ENCODE results near the gene RBFOX1. TPM values are rescaled to one million over a fixed set of nuclear protein-coding genes. Genes with fewer than 3 reads are reported as not detected.

Gene RBFOX1
- total RNA-seq, 1 donor from 2014 or later = not detected

DNA sequence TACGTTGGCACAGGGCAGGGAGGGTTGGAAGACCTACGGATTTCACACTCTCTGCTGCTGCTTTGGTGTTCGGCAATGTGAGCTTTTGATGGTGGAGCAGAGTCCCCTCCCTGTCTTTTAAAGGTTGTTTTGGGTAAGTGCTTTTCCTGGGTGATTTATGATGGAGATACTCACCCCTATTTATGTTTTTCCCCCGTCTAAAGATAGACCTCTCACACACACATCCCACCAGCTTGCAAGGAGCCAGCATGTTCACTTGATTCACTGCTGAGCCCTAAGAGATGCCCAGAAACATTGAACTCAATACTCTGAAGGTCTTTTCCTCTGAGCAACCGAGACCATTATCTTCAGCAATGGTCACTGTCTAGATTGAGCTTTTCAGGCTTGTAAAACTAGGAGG lies 8.3 kb downstream of the RBFOX1 start:
- no peaks in the 10 kb centered on the region for H3K27me3 ChIP-seq (ENCODE audit: control insufficient read depth, insufficient read depth, low read length)
- no peak for TF ChIP-seq CTCF (IDR thresholded peaks at IDR 0.05; ENCODE audit: insufficient read depth, low read length, poor library complexity, severe bottlenecking)
- H3K4me3 ChIP-seq (ENCODE audit: low read depth, low read length) = no peak overlapping the region
- DNase-seq (ENCODE audit: low read depth) = no peak
- no peaks in the 10 kb centered on the region for H3K36me3 ChIP-seq (ENCODE audit: control insufficient read depth, insufficient read depth, low read length)

GRCh38 chr16:7342598-7342997 lies 10.0 kb downstream of the RBFOX1 start:
- no peaks in the 10 kb centered on the region for H3K27me3 ChIP-seq (ENCODE audit: control insufficient read depth, insufficient read depth, low read length)
- TF ChIP-seq CTCF (IDR thresholded peaks at IDR 0.05; ENCODE audit: insufficient read depth, low read length, poor library complexity, severe bottlenecking) = no peak
- DNase-seq (ENCODE audit: low read depth) = no peak
- no peak overlapping the region for H3K4me3 ChIP-seq (ENCODE audit: low read depth, low read length)
- H3K36me3 ChIP-seq (ENCODE audit: control insufficient read depth, insufficient read depth, low read length) = no peaks in the 10 kb centered on the region

DNA sequence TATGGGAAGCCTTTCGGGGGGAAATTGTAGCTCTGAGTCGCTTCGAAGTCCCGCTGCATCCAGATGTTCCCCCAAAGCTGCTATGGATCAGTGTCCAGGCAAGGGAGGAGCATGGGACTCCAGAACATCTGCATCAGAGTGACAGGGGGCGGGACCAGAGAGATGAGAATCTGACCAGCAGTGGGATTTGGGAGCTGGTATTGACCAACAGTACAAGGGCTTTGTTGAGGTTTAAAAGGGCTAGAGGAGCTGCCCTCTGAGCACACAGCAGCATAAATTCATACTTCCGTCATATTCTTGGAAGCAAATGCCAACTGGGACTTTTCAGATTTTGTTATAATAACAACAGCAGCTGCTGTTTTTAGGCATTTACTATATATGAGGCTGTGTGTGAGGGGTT lies 10.6 kb downstream of the RBFOX1 start:
- no peak for DNase-seq (ENCODE audit: low read depth)
- Histone ChIP-seq H3K27me3 (ENCODE audit: control insufficient read depth, insufficient read depth, low read length) (no peaks in the 10 kb centered on the region), H3K4me3 (ENCODE audit: low read depth, low read length) (no peak overlapping the region), H3K36me3 (ENCODE audit: control insufficient read depth, insufficient read depth, low read length) (no peaks in the 10 kb centered on the region)
- TF ChIP-seq CTCF (IDR thresholded peaks at IDR 0.05; ENCODE audit: insufficient read depth, low read length, poor library complexity, severe bottlenecking) = no peak

GRCh38 chr16:7344830-7345780 lies 12.5 kb downstream of the RBFOX1 start:
- no peak for TF ChIP-seq CTCF (IDR thresholded peaks at IDR 0.05; ENCODE audit: insufficient read depth, low read length, poor library complexity, severe bottlenecking)
- no peaks in the 10 kb centered on the region for H3K36me3 ChIP-seq (ENCODE audit: control insufficient read depth, insufficient read depth, low read length)
- no peaks in the 10 kb centered on the region for H3K27me3 ChIP-seq (ENCODE audit: control insufficient read depth, insufficient read depth, low read length)
- H3K4me3 ChIP-seq (ENCODE audit: low read depth, low read length) = no peak overlapping the region
- no peak for DNase-seq (ENCODE audit: low read depth)

DNA sequence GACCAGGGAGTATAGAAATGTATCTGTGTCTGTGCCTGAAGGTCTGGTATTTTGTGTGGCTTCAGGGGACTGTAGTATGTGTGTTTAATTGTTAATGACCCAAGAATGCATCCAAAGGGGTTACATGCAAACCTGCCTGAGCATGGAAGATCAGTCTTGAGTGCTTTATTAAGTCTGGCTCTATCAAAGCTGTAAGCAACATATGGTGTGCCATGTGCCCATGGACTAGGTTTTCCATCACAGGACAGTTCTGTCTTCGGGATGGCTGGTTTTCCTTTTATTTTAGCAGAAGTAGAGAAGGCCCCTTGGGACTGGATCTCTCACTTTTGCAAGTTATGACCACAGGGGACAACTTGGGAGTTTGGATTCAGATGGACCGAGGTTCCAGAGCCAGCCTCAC lies 18.2 kb downstream of the RBFOX1 start:
- DNase-seq (ENCODE audit: low read depth) = no peak
- Histone ChIP-seq H3K27me3 (ENCODE audit: control insufficient read depth, insufficient read depth, low read length) (no peaks in the 10 kb centered on the region), H3K4me3 (ENCODE audit: low read depth, low read length) (no peak overlapping the region), H3K36me3 (ENCODE audit: control insufficient read depth, insufficient read depth, low read length) (no peaks in the 10 kb centered on the region)
- no peak for TF ChIP-seq CTCF (IDR thresholded peaks at IDR 0.05; ENCODE audit: insufficient read depth, low read length, poor library complexity, severe bottlenecking)
